ENCODE measurements around the gene CLCNKA.
A peak's percentile ranks its signal among the peaks of the same experiment; 100 is the strongest.

Gene CLCNKA

GRCh38 chr1:16082283-16083038, 60.6 kb downstream of the CLCNKA start:
- peak; percentile 79 for DNase-seq

- no peak for DNase-seq
Measured at GRCh38 chr1:16083486-16083885, 61.6 kb downstream of the CLCNKA start.

Data from stimulated activated CD4-positive, alpha-beta T cell treated with anti-CD3 and anti-CD28 coated beads, Interleukin-15, amount 100 ng/mL, for 24 hours (primary cell).